ENCODE data around the gene KAT2B. TPM values are rescaled to one million over a fixed set of nuclear protein-coding genes. Genes with fewer than 3 reads are reported as not detected.

The KAT2B gene
- total RNA-seq, 1 donor from 2014 or later = 52.5 TPM

Other genes with a start within 250 kb of the KAT2B start
- 7.2 TPM for gene EFHB, start 106.2 kb upstream of the KAT2B start, total RNA-seq (ENCODE audit: insufficient read depth, low replicate concordance)
- gene RAB5A, start 93.3 kb upstream of the KAT2B start, total RNA-seq (ENCODE audit: insufficient read depth, low replicate concordance) = 74.6 TPM
- gene PP2D1, start 28.2 kb upstream of the KAT2B start, total RNA-seq (ENCODE audit: insufficient read depth, low replicate concordance) = 2.9 TPM
- gene SGO1, start 145.8 kb downstream of the KAT2B start, total RNA-seq (ENCODE audit: insufficient read depth, low replicate concordance) = 6.7 TPM